Aorta (tissue), 5 donors: ENCODE data around the gene MARK2. TPM values are rescaled to one million over a fixed set of nuclear protein-coding genes. Genes with fewer than 3 reads are reported as not detected.
"Not testable (repeated sequence)": the region's sequence is repeated elsewhere in the genome, so short reads cannot be mapped to it uniquely, and the experiment has no call there.

ENCODE experiments used
- ATAC-seq: fragments of 200-7000 bp; cut with Tn5 transposase; one replicate; pipeline ENCODE4 v1.9.1; 2022; ENCODE audit warnings: moderate library complexity; ENCODE audit not compliant: low FRiP score
- DNase-seq, 2 donors: peaks; one replicate each; pipeline ENCODE4 v3.0.0-alpha.2; 2020
- H3K27ac ChIP-seq, 2 donors: one replicate each; pipeline ENCODE4 v1.5.1; 2013; ENCODE audit warnings: low read length in 2 of 2, mild to moderate bottlenecking in 2 of 2, moderate library complexity in 2 of 2, control low read depth in 1 of 2, inconsistent platforms in 1 of 2, low read depth in 1 of 2
- H3K27me3 ChIP-seq, 2 donors: one replicate each; pipeline ENCODE4 v1.6.1; 2013; ENCODE audit warnings: control low read depth in 1 of 2, low read length in 1 of 2, mild to moderate bottlenecking in 1 of 2, moderate library complexity in 1 of 2; ENCODE audit not compliant: insufficient read depth in 2 of 2, control insufficient read depth in 1 of 2
- H3K36me3 ChIP-seq, 2 donors: one replicate each; pipeline ENCODE4 v1.6.1; 2013; ENCODE audit warnings: control low read depth in 1 of 2, low read length in 1 of 2, mild to moderate bottlenecking in 1 of 2; ENCODE audit not compliant: insufficient read depth in 2 of 2, control insufficient read depth in 1 of 2
- H3K4me1 ChIP-seq, 2 donors: one replicate each; pipeline ENCODE4 v1.6.1; 2013; ENCODE audit warnings: low read length in 2 of 2, control low read depth in 1 of 2, mild to moderate bottlenecking in 1 of 2, moderate library complexity in 1 of 2; ENCODE audit not compliant: insufficient read depth in 2 of 2, control insufficient read depth in 1 of 2
- H3K4me3 ChIP-seq, 2 donors: one replicate each; pipeline ENCODE4 v1.5.1; 2013; ENCODE audit warnings: low read length in 2 of 2, control low read depth in 1 of 2, mild to moderate bottlenecking in 1 of 2
- H3K9me3 ChIP-seq: one replicate; pipeline ENCODE4 v1.6.1; 2013; ENCODE audit warnings: mild to moderate bottlenecking, low read length; ENCODE audit not compliant: control insufficient read depth
- WGBS, 2 donors: extraction: QIAGEN DNeasy Blood & Tissue Kit; methylation state at CpG; one replicate each; pipeline ENCODE4 v1.1.7; 2013; 5-methylcytosine and 5-hydroxymethylcytosine counted together
- intact Hi-C, 2 donors: fragments of 100-400 bp; cut with DNase I; formaldehyde crosslinking; loops; one replicate each; pipeline versions ENCODE4 v1.14.2 to v1.15.0; 2022
- polyA plus RNA-seq, 2 donors: library from polyadenylated mRNA; stranded (reverse); fragments of 200-250 nt; gene quantifications; one replicate each; pipeline ENCODE4 v1.2.3, GENCODE V29; 2013
- total RNA-seq, 2 donors: library from RNA; stranded (reverse); fragmentation: NEBNext Ultra II Directional; extraction: Animal tissue kit (Norgen Biotek cat#: 25700); gene quantifications; one replicate each; pipeline ENCODE4 v1.2.1, GENCODE V29; 2021
- donor health status: healthy with polysubstance abuse.
- donor health status: Bipolar disorder and iron deficiency.
- donor health status: DM: no; HTN: no; CAD: no.
- donor health status: DM: no; HTN: no; CAD: no.
- donor health status: DM: yes; HTN: yes; CAD: no.

MARK2 gene
- total and polyA plus RNA-seq, 4 donors = 8.1 to 32.5 (median 18.9) TPM

DNA sequence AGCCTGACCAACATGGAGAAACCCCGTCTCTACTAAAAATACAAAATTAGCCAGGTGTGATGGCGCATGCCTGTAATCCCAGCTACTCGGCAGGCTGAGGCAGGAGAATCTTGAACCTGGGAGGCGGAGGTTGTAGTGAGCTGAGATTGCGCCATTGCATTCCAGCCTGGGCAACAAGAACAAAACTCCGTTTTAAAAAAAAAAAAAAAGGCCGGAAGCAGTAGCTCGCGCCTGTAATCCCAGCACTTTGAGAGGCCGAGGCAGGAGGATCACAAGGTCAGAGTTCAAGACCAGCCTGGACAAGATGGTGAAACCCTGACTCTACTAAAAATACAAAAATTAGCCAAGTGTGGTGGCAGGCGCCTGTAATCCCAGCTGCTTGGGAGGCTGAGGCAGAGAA is 28.5 kb upstream of the MARK2 start:
- 94 to 96% methylated on average over 11 of the region's 11 CpGs for WGBS, 2 donors
- intact Hi-C loops = not testable (repeated sequence)

DNA sequence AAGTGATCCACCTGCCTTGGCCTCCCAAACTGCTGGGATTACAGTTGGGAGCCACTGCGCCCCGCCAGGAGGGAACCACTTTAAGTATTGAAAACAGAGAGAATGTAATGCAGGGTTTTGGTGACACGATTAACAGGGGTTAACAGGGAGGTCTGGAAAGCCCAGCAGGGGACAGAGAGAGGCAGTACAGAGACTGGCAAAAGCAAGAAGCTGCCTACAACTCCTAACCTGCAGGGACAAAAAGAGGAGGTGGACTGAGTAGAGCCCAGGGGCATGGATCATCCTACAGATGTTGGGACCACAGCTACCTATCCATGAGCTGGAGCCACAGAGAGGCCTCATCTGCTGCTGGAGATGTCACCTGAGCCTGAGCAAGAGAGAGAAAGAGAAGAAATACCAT is 27.4 kb upstream of the MARK2 start:
- DNase-seq (no peak), ATAC-seq (no peak)
- Histone ChIP-seq H3K27me3 (no peaks in the 10 kb centered on the region), H3K4me1 (peaks cover 0 to 2% of the 10 kb centered on the region in 2 donors), H3K27ac (no peak overlapping the region), H3K36me3 (no peaks in the 10 kb centered on the region), H3K4me3 (no peak overlapping the region), H3K9me3 (no peaks in the 10 kb centered on the region)
- 80% methylated on average over 3 of the region's 3 CpGs for WGBS, 2 donors
- intact Hi-C loops = no loop called here

More for the DNA sequence above, 28.5 kb upstream of the MARK2 start:
- H3K27ac ChIP-seq, ATAC-seq, H3K9me3 ChIP-seq, H3K36me3 ChIP-seq, H3K4me1 ChIP-seq, H3K27me3 ChIP-seq, H3K4me3 ChIP-seq, DNase-seq: not testable (repeated sequence)

DNA sequence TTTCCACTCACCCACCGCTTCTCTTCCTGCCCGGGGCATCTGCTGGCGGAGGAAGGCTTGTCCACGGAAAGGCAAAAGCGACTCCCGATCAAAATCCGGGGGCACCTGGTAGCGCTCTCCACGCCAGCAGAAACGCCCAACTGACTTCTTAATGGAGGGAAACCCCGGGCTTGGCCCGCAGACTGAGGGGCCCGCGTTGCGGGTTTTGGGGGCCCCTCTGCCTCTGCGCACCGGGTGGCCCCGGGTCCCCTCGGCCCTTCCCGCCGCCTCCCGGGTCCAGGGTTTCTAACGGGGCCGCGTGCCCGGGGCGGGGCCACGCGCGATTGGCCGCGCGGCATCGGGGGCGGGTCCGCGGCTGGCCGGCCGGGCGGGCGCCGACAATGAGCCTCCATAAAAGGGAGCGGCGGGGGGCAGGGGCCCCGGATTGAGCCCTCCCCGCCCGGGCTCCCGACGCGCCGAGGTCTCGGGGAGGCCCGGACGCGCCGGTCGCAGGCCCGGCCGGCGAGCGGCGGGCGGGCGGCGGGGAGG is 25.8 kb upstream of the MARK2 start, which contains the start of gene SPINDOC:
Gene SPINDOC, plus strand, starts transcription at position 422 of the 528 bp plus-strand sequence. CDS start 231 bp downstream, outside the sequence.
- DNase-seq = peak; percentile 86 to 94
- intact Hi-C loops = no loop called here
- no peaks in the 10 kb centered on the region for H3K27me3 ChIP-seq

DNA sequence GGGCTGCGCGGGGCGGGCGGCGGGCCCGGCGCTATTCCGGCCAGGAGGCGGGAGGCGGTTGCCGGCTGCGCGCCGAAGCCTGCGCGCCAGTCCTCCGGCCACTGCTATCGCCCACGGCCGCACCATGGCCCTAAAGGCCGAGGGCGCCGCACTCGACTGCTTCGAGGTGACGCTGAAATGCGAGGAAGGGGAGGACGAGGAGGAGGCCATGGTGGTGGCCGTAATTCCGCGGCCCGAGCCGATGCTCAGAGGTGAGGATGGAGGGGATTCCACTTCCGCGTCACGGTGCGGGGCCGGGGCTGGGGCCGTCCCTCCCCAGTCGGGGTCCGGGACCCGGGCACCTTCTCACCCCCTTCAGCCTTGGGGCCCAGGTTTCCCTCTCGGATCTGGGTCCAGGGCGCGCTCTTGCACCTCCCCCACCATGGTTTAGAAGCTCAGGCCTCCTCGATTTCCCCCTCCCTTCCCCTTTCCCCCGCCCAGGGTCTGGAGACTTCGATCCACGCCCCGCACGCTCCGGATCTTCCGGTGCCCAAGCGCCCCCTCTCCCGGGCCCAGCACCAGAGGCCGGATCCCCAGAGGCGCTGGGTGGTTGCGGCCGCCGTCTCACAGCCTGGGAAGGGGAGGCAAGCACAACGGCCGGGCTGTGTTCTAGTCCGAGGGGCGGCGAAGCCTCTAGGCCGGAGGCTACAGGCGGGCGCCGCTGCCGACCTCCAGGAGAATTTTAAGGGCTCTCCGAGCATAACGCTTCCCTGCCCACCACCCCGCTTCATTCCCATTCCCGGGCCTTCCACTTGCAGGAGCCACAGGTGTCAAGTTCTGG is 25.1 kb upstream of the MARK2 start:
- Histone ChIP-seq H3K27ac (peak overlapping the region in 1 of 2 donors; percentile 2), H3K27me3 (no peaks in the 10 kb centered on the region), H3K36me3 (peaks cover 0 to 3% of the 10 kb centered on the region in 2 donors), H3K4me1 (peaks cover 0 to 2% of the 10 kb centered on the region in 2 donors), H3K4me3 (peak overlapping the region; percentile 49 to 96), H3K9me3 (no peaks in the 10 kb centered on the region)
- intact Hi-C loops = no loop called here
- ATAC-seq (peak; percentile 69), DNase-seq (peak; percentile 72 to 86)
- 0 to 1% methylated on average over 35 to 74 of the region's 74 CpGs for WGBS, 2 donors

More for the DNA sequence above, 25.8 kb upstream of the MARK2 start, which contains the start of gene SPINDOC:
- ATAC-seq = peak; percentile 92
- no peaks in the 10 kb centered on the region for H3K36me3 ChIP-seq
- peak within 1 kb of the TSS in 1 of 2 donors; percentile 2 for H3K27ac ChIP-seq
- no peaks in the 10 kb centered on the region for H3K9me3 ChIP-seq
- 1% methylated on average over 41 to 65 of the region's 65 CpGs for WGBS, 2 donors
- peak within 1 kb of the TSS; percentile 71 to 96 for H3K4me3 ChIP-seq
- H3K4me1 ChIP-seq = peaks cover 0 to 2% of the 10 kb centered on the region in 2 donors

DNA sequence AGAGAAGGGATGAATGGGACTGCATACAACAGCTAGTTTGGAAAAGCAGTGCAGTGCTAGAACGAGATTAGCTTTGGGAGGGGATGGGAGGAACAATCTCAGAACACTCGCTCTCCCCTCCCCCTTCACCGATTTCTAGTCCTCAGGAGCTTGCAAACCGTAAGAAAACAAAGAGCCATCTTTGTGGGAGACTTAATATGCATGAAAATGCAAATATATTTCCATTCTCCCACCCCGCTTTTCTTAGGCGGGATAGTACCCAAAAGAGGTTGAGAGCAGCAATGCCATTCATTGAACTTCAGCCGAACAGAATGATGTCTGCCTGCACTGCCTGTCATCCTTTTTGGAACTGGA is 24.6 kb upstream of the MARK2 start:
- H3K9me3 ChIP-seq = no peaks in the 10 kb centered on the region
- peaks cover 0 to 2% of the 10 kb centered on the region in 2 donors for H3K4me1 ChIP-seq
- peaks cover 0 to 4% of the 10 kb centered on the region in 2 donors for H3K36me3 ChIP-seq
- ATAC-seq (no peak), DNase-seq (no peak)
- 6% methylated on average over 7 of the region's 7 CpGs for WGBS, 2 donors
- no peaks in the 10 kb centered on the region for H3K27me3 ChIP-seq
- H3K27ac ChIP-seq = no peak overlapping the region
- H3K4me3 ChIP-seq = peak overlapping the region; percentile 49 to 96
- intact Hi-C loops = no loop called here

DNA sequence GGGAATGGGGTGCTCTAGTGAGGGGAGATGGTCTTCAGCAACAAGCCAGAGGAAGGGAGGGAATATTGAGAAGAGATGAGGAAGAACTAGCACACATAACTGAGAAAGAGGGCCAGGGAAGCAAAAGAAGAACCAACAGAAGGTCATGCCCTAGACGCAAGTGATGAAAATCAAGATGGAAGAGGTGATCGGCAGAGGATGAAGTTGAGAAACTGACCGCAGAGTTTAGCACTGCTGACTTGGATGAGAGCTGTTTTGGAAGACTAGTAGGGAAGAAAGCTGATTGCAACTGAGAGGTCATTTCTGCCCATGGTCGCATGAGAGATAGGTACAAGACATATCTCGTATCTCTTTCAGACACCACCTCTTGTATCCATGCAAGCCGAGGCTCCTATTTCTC is 22.7 kb upstream of the MARK2 start:
- H3K4me1 ChIP-seq = peaks cover 0 to 2% of the 10 kb centered on the region in 2 donors
- WGBS, 2 donors = 89 to 94% methylated on average over 6 of the region's 6 CpGs
- no peak overlapping the region for H3K27ac ChIP-seq
- intact Hi-C loops = no loop called here
- no peaks in the 10 kb centered on the region for H3K27me3 ChIP-seq
- no peaks in the 10 kb centered on the region for H3K9me3 ChIP-seq
- no peak for ATAC-seq
- H3K4me3 ChIP-seq = no peak overlapping the region
- H3K36me3 ChIP-seq = peaks cover 0 to 4% of the 10 kb centered on the region in 2 donors
- no peak for DNase-seq

DNA sequence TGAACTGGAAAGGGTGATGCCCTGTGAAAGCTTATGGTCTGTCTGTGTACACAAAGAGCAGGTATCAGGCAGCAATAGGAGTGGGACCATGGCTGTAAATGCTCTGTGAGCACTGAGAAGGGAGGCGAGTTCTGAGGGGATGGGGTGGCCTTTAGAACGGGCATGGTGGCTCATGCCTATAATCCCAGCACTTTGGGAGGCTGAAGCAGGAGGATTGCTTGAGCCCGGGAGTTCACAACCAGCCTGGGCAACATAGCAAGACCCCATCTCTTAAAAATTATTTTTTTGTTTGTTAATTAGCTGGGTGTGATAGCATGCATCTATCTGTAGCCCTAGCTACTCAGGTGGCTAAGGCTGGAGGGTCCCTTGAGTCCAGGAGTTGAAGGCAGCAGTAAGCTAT is 22.2 kb upstream of the MARK2 start:
- no peak for ATAC-seq

DNA sequence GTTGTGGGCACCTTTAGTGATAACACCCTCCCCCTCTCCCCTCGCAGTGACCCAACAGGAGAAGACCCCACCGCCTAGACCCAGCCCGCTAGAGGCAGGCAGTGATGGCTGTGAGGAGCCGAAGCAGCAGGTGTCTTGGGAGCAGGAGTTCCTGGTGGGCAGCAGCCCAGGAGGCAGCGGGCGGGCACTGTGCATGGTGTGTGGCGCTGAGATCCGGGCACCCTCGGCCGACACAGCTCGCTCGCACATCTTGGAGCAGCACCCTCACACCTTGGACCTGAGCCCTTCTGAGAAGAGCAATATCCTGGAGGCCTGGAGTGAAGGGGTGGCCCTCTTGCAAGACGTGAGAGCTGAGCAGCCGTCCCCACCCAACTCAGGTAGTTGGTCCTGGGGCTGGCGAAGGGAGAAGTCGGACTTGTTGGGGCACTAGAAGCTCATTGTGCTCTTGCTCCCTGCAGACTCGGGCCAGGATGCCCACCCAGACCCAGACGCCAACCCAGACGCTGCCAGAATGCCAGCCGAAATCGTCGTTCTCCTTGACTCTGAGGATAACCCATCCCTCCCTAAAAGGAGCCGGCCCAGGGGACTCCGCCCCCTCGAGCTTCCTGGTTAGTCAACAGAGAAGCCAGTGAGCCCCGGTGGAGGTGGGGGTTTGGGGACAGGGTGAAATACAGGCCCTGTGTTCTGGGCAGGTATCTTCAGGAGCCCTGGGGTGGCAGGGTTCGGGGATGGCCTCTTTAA is 21.0 kb upstream of the MARK2 start:
- peaks cover 4 to 8% of the 10 kb centered on the region in 2 donors for H3K36me3 ChIP-seq
- 87 to 88% methylated on average over 27 of the region's 27 CpGs for WGBS, 2 donors
- H3K4me1 ChIP-seq = peaks cover 0 to 2% of the 10 kb centered on the region in 2 donors
- intact Hi-C loops = no loop called here
- no peak overlapping the region for H3K27ac ChIP-seq
- DNase-seq (no peak), ATAC-seq (no peak)
- no peaks in the 10 kb centered on the region for H3K27me3 ChIP-seq
- no peak overlapping the region for H3K4me3 ChIP-seq
- no peaks in the 10 kb centered on the region for H3K9me3 ChIP-seq

More for the DNA sequence above, 22.2 kb upstream of the MARK2 start:
- Histone ChIP-seq H3K4me3 (no peak overlapping the region), H3K9me3 (no peaks in the 10 kb centered on the region), H3K27ac (no peak overlapping the region), H3K36me3 (peaks cover 0 to 8% of the 10 kb centered on the region in 2 donors), H3K27me3 (no peaks in the 10 kb centered on the region), H3K4me1 (peaks cover 0 to 2% of the 10 kb centered on the region in 2 donors)
- intact Hi-C loops = no loop called here
- 93 to 94% methylated on average over 3 of the region's 3 CpGs for WGBS, 2 donors
- DNase-seq = no peak
